Measurements from ENCODE around the gene FAM177A1. TPM values are rescaled to one million over a fixed set of nuclear protein-coding genes. Genes with fewer than 3 reads are reported as not detected.
A peak's percentile ranks its signal among the peaks of the same experiment; 100 is the strongest.

Gene FAM177A1
- total and polyA plus RNA-seq, 4 donors, result 12.8 to 69.5 (median 39.4) TPM

- TF ChIP-seq REST (IDR thresholded peaks at IDR 0.05), result no peak
- TF ChIP-seq EGR1 (IDR thresholded peaks at IDR 0.05; ENCODE audit: low read depth in 2 of 2), result no peak
- no peak for TF ChIP-seq CTCF (IDR thresholded peaks at IDR 0.05; ENCODE audit: low read depth, low read length, missing input control)
- TF ChIP-seq YY1 (IDR thresholded peaks at IDR 0.05), result no peak
- TF ChIP-seq NR2F2 (IDR thresholded peaks at IDR 0.05), result no peak
- H3K36me3 ChIP-seq (ENCODE audit: control insufficient read depth in 4 of 4, insufficient read depth in 3 of 4, low read depth in 1 of 4, low read length in 3 of 4), result peaks cover 0 to 3% (median 0%) of the 10 kb centered on the region in 4 donors
- peak overlapping the region; percentile 96 to 99 for H3K9ac ChIP-seq (ENCODE audit: low read depth in 1 of 2, low read length in 2 of 2)
- H3K9me3 ChIP-seq (ENCODE audit: control insufficient read depth in 4 of 4, low read length in 3 of 4), result no peaks in the 10 kb centered on the region
- H3K4me3 ChIP-seq (ENCODE audit: low read depth in 1 of 3, low read length in 3 of 3), result peak overlapping the region; percentile 83 to 100 (median 90)
- peaks cover 1 to 21% (median 16%) of the 10 kb centered on the region in 4 donors for H3K4me1 ChIP-seq (ENCODE audit: control insufficient read depth in 4 of 4, insufficient read depth in 4 of 4, low read length in 3 of 4)
- H3K27me3 ChIP-seq (ENCODE audit: control insufficient read depth in 4 of 4, insufficient read depth in 4 of 4, low read length in 3 of 4), result no peaks in the 10 kb centered on the region
- peak overlapping the region; percentile 95 to 100 for H3K27ac ChIP-seq (ENCODE audit: low read depth in 1 of 2, low read length in 2 of 2)
- DNase-seq (ENCODE audit: low spot score), result no peak
- WGBS, result 7% methylated on average over 23 of the region's 23 CpGs
Observed at GRCh38 chr14:35122696-35123387, 76.8 kb downstream of the FAM177A1 start.

GRCh38 chr14:35123388-35123703 lies 77.3 kb downstream of the FAM177A1 start:
- Histone ChIP-seq H3K4me1 (ENCODE audit: control insufficient read depth in 4 of 4, insufficient read depth in 4 of 4, low read length in 3 of 4) (peaks cover 1 to 21% (median 16%) of the 10 kb centered on the region in 4 donors), H3K36me3 (ENCODE audit: control insufficient read depth in 4 of 4, insufficient read depth in 3 of 4, low read depth in 1 of 4, low read length in 3 of 4) (peaks cover 0 to 4% (median 0%) of the 10 kb centered on the region in 4 donors), H3K27me3 (ENCODE audit: control insufficient read depth in 4 of 4, insufficient read depth in 4 of 4, low read length in 3 of 4) (no peaks in the 10 kb centered on the region), H3K4me3 (ENCODE audit: low read depth in 1 of 3, low read length in 3 of 3) (peak overlapping the region; percentile 83 to 100 (median 90)), H3K27ac (ENCODE audit: low read depth in 1 of 2, low read length in 2 of 2) (peak overlapping the region in 1 of 2 donors; percentile 95), H3K9me3 (ENCODE audit: control insufficient read depth in 4 of 4, low read length in 3 of 4) (no peaks in the 10 kb centered on the region), H3K9ac (ENCODE audit: low read depth in 1 of 2, low read length in 2 of 2) (peak overlapping the region; percentile 36 to 96)
- 55% methylated on average over 3 of the region's 3 CpGs for WGBS
- TF ChIP-seq HNF4A (conservative IDR thresholded peaks at IDR 0.05) (no peak), GABPA (IDR thresholded peaks at IDR 0.05 in 1 of 2, conservative IDR thresholded peaks at IDR 0.05 in 1 of 2) (no peak), SP1 (IDR thresholded peaks at IDR 0.05) (no peak), ATF3 (IDR thresholded peaks at IDR 0.05) (no peak), TAF1 (conservative IDR thresholded peaks at IDR 0.05) (no peak), ZBTB33 (IDR thresholded peaks at IDR 0.05) (no peak), YY1 (IDR thresholded peaks at IDR 0.05) (no peak), REST (IDR thresholded peaks at IDR 0.05) (no peak), JUND (IDR thresholded peaks at IDR 0.05) (no peak), RXRA (IDR thresholded peaks at IDR 0.05) (no peak), HNF4G (IDR thresholded peaks at IDR 0.05) (no peak), EGR1 (IDR thresholded peaks at IDR 0.05; ENCODE audit: low read depth in 2 of 2) (no peak), CTCF (IDR thresholded peaks at IDR 0.05; ENCODE audit: low read depth, low read length, missing input control) (no peak)
- DNase-seq (ENCODE audit: low spot score), result no peak

Data from liver (tissue), 9 donors.